Spleen (tissue), 11 donors: ENCODE measurements around the gene CMIP. TPM values are rescaled to one million over a fixed set of nuclear protein-coding genes. Genes with fewer than 3 reads are reported as not detected.

Source experiments
- DNase-seq: peaks from one replicate; pipeline ENCODE4 v3.0.0-alpha.2; 2020
- H3K27ac ChIP-seq, 8 donors: fragments of 200-600 bp; sonication (generic) in 7 of 8; 1 replicate in 4 of 8; 2 replicates in 4 of 8; pipeline versions ENCODE4 v1.5.0 to v1.8.0; 2016 to 2021; ENCODE audit warnings: inconsistent platforms in 4 of 8, mild to moderate bottlenecking in 4 of 8, moderate library complexity in 1 of 8
- H3K27me3 ChIP-seq, 7 donors: fragments of 200-600 bp; sonication (generic) in 6 of 7; replicated peaks in 1 of 7; 1 replicate in 4 of 7; 2 replicates in 3 of 7; pipeline versions ENCODE4 v1.5.0 to v1.8.0; 2016 to 2021; ENCODE audit warnings: inconsistent platforms in 3 of 7, mild to moderate bottlenecking in 1 of 7
- H3K36me3 ChIP-seq, 6 donors: fragments of 200-600 bp; sonication (generic) in 5 of 6; 1 replicate in 4 of 6; 2 replicates in 2 of 6; pipeline versions ENCODE4 v1.5.0 to v1.8.0; 2016 to 2021; ENCODE audit warnings: inconsistent platforms in 2 of 6
- H3K4me1 ChIP-seq, 6 donors: fragments of 200-600 bp; sonication (generic) in 5 of 6; 1 replicate in 3 of 6; 2 replicates in 3 of 6; pipeline versions ENCODE4 v1.5.0 to v1.8.0; 2016 to 2021; ENCODE audit warnings: inconsistent platforms in 3 of 6
- H3K4me3 ChIP-seq, 8 donors: fragments of 200-600 bp; sonication (generic) in 7 of 8; 1 replicate in 4 of 8; 2 replicates in 4 of 8; pipeline versions ENCODE4 v1.5.0 to v1.8.0; 2016 to 2021; ENCODE audit warnings: inconsistent platforms in 4 of 8, mild to moderate bottlenecking in 4 of 8, moderate library complexity in 2 of 8
- H3K9me3 ChIP-seq, 8 donors: fragments of 200-600 bp; sonication (generic) in 7 of 8; 1 replicate in 4 of 8; 2 replicates in 4 of 8; pipeline versions ENCODE4 v1.5.0 to v1.8.0; 2016 to 2021; ENCODE audit warnings: inconsistent platforms in 4 of 8
- POLR2A ChIP-seq, 3 donors: fragments of 450-650 bp; IDR thresholded peaks; one replicate each; pipeline ENCODE4 v1.5.1; 2017; ENCODE audit warnings: antibody characterized with exemption in 3 of 3, mild to moderate bottlenecking in 1 of 3
- POLR2AphosphoS5 ChIP-seq, 3 donors: sonication (generic); formaldehyde crosslinking; IDR thresholded peaks; one replicate each; pipeline ENCODE4 v1.5.1; 2017; ENCODE audit warnings: antibody characterized with exemption in 3 of 3
- WGBS, 5 donors: extraction: QIAGEN DNeasy Blood & Tissue Kit in 3 of 5; methylation state at CpG; one replicate each; pipeline versions ENCODE4 v1.1.5 to v1.1.7; 2013 to 2018; 5-methylcytosine and 5-hydroxymethylcytosine counted together
- intact Hi-C: fragments of 100-400 bp; cut with DNase I; formaldehyde crosslinking; loops from one replicate; pipeline ENCODE4 v1.15.0; 2023; ENCODE audit warnings: low total_unique reads
- polyA plus RNA-seq, 3 donors: library from polyadenylated mRNA; stranded (reverse); fragments of 200-250 nt; gene quantifications; one replicate each; pipeline ENCODE4 v1.2.1, GENCODE V29; 2013
- total RNA-seq, 7 donors: library from RNA; depleted of rRNA in 3 of 7; stranded (reverse); fragments of >200 nt in 3 of 7; fragmentation: NEBNext Ultra II Directional in 4 of 7; extraction: Animal tissue kit (Norgen Biotek cat#: 25700) in 4 of 7; gene quantifications; one replicate each; pipeline versions ENCODE4 v1.1.0 to v1.2.1, GENCODE V29; 2016 to 2021
- TF ChIP-seq, protein P1 (sequence below), 11 experiments: fragments of 200-600 bp in 7 of 11; fragments of 450-650 bp in 4 of 11; sonication (generic) in 4 of 11; IDR thresholded peaks in 8 of 11; conservative IDR thresholded peaks in 3 of 11; 1 replicate in 7 of 11; 2 replicates in 4 of 11; pipeline versions ENCODE4 v1.4.0 to v1.8.0; 2016 to 2021; ENCODE audit warnings: antibody characterized with exemption in 11 of 11, inconsistent platforms in 4 of 11, mild to moderate bottlenecking in 1 of 11
- donor health status: healthy with polysubstance abuse.
- donor health status: DM: no; HTN: no; CAD: no; lungs with moderate emphysema.
- donor health status: DM: no; HTN: no; CAD: no.
- donor health status: Bipolar disorder and iron deficiency.
- donor health status: healthy.
- donor health status: DM: no; HTN: no; CAD: no.
- donor health status: DM: yes; HTN: yes; CAD: no.

The CMIP gene
- total and polyA plus RNA-seq, 10 donors = 6.0 to 107 (median 63.6) TPM

DNA sequence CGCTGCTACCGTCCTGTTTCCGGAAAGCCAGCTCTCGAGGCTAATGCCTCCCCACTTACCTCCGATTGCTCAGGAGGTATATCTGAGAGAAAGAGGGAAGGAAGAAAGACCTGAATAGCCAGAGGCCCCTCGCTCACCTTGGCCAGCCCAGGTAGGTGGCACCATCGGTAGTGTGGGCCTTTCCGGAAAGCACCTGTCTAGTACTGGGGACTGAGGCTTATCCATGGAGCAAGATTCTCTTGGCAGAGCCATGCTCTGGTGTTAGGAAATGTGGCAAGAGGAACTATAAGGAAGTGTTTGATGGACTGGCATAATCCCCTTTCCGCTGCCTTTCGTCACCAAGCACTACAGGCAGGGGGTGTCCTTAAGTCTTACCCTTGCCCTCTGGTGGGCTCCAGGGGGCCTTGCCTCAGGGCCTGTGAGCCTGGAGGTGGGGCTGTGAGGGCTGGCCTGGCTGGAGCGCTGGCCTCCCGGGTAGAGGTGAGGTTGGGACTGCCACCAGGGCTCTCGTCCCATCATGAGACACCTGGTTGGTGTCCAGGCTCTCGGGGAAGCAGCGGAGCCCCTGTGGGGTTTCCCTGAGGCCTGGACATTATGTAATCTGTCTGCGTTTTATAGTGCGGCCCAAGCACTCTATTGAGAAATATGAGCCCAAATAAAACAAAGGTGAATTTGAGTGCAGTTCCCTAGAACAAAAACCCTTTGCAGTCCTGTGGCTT, 2.9 kb downstream of the CMIP start:
- peak overlapping the region in 7 of 8 donors; percentile 52 to 96 (median 88) for H3K4me3 ChIP-seq
- DNase-seq = no peak
- 52 to 70% (median 68%) methylated on average over 12 to 17 of the region's 17 CpGs for WGBS, 5 donors
- intact Hi-C loops = loop anchor here (10.0 kb wide), 1 partner anchor 167 kb away; no protein-coding TSS in a partner anchor
- TF ChIP-seq POLR2AphosphoS5 (IDR thresholded peaks at IDR 0.05) (peak in 1 of 3 donors; percentile 58), POLR2A (IDR thresholded peaks at IDR 0.05) (no peak)
- TF ChIP-seq, protein P1, sequence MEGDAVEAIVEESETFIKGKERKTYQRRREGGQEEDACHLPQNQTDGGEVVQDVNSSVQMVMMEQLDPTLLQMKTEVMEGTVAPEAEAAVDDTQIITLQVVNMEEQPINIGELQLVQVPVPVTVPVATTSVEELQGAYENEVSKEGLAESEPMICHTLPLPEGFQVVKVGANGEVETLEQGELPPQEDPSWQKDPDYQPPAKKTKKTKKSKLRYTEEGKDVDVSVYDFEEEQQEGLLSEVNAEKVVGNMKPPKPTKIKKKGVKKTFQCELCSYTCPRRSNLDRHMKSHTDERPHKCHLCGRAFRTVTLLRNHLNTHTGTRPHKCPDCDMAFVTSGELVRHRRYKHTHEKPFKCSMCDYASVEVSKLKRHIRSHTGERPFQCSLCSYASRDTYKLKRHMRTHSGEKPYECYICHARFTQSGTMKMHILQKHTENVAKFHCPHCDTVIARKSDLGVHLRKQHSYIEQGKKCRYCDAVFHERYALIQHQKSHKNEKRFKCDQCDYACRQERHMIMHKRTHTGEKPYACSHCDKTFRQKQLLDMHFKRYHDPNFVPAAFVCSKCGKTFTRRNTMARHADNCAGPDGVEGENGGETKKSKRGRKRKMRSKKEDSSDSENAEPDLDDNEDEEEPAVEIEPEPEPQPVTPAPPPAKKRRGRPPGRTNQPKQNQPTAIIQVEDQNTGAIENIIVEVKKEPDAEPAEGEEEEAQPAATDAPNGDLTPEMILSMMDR (IDR thresholded peaks at IDR 0.05 in 8 of 11, conservative IDR thresholded peaks at IDR 0.05 in 3 of 11) = no peak
- H3K9me3 ChIP-seq = peaks cover 0 to 8% (median 0%) of the 10 kb centered on the region in 8 donors
- H3K27me3 ChIP-seq = no peaks in the 10 kb centered on the region
- H3K4me1 ChIP-seq = peaks cover 30 to 90% (median 61%) of the 10 kb centered on the region in 6 donors
- H3K36me3 ChIP-seq = peaks cover 0 to 5% (median 0%) of the 10 kb centered on the region in 6 donors
- peak overlapping the region in 6 of 8 donors; percentile 90 to 97 (median 94) for H3K27ac ChIP-seq

DNA sequence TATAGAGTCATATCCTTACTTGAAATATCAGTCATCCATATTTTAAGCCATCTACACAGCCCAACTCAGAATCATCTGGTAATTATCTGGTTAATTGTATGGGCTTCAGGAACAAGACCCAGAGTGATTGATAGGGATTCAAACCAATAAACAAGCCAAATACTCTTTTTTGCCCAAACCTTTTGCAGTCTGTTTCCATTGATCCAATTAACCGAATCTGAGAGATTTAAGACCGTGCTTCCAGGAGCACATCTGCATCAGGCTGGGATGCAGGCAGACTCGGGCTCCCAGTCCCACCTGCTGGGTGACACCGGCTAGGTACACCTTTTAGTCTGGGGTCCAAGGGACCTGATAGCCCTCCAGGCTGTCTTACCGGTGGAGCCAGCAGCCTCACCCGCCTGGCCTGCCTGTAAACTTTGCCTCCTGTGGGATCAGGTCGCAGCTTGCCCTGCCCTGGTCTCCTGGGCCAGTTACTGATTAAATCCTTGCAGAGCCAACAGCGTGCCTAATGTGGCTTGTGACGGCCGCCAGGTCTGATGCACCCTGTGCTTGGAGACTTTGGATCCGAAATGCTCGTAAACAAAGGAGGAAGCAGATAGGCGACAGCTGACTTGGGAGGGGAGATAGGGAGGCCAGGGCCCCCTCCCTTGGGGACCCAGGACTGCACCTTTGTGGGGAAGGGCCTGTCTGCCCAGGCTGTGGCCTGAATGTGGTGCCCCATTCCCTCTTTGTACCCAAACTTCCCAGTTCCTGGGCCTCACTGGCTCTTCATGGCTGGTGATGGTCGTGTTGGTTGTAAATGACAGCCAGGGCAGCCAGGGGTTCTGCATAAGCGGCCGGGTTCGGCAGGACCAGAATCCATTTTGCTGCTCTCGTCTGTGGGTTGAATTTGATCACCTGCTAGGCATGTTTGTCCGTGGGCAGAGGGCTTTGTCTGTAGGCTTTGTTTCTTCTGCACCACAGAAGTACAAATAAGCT, 3.8 kb downstream of the CMIP start:
- H3K4me1 ChIP-seq = peaks cover 35 to 90% (median 68%) of the 10 kb centered on the region in 6 donors
- peak overlapping the region in 6 of 8 donors; percentile 5 to 97 (median 92) for H3K27ac ChIP-seq
- 77 to 82% (median 81%) methylated on average over 18 to 19 of the region's 19 CpGs for WGBS, 5 donors
- intact Hi-C loops = loop anchor here (10.0 kb wide), 1 partner anchor 166 kb away; no protein-coding TSS in a partner anchor
- H3K36me3 ChIP-seq = peaks cover 0 to 5% (median 0%) of the 10 kb centered on the region in 6 donors
- H3K4me3 ChIP-seq = peak overlapping the region in 1 of 8 donors; percentile 95
- H3K9me3 ChIP-seq = peaks cover 0 to 8% (median 0%) of the 10 kb centered on the region in 8 donors
- TF ChIP-seq POLR2A (IDR thresholded peaks at IDR 0.05) (no peak), POLR2AphosphoS5 (IDR thresholded peaks at IDR 0.05) (no peak)
- TF ChIP-seq, protein P1 (IDR thresholded peaks at IDR 0.05 in 8 of 11, conservative IDR thresholded peaks at IDR 0.05 in 3 of 11) = no peak
- no peaks in the 10 kb centered on the region for H3K27me3 ChIP-seq
- no peak for DNase-seq

DNA sequence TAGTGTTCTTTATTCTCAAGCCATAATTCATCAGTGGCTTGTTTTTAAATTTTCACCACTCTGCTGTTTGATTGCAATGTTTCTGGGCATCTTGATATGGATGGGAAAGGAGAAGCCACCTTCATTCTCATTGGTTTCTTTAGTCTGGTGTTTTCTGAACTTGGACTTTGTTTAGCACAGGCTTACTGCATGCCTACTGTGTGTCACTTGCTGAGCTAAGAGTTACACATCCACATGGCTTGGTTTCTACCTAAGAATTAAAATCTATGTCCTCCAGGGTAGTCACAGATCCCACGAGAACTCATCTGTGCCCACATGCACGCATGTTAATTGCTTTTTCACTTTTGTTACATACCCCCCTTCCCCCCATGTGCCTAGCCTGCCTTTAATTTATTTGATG, 4.6 kb downstream of the CMIP start:
- intact Hi-C loops = loop anchor here (10.0 kb wide), 1 partner anchor 166 kb away; no protein-coding TSS in a partner anchor
- Histone ChIP-seq H3K4me1 (peaks cover 35 to 90% (median 73%) of the 10 kb centered on the region in 6 donors), H3K4me3 (no peak overlapping the region), H3K9me3 (peaks cover 0 to 8% (median 0%) of the 10 kb centered on the region in 8 donors), H3K36me3 (peaks cover 0 to 5% (median 0%) of the 10 kb centered on the region in 6 donors), H3K27me3 (no peaks in the 10 kb centered on the region), H3K27ac (peak overlapping the region in 2 of 8 donors; percentile 95 to 97)
- 77 to 87% (median 83%) methylated on average over 2 of the region's 2 CpGs for WGBS, 5 donors
- TF ChIP-seq, protein P1 (IDR thresholded peaks at IDR 0.05 in 8 of 11, conservative IDR thresholded peaks at IDR 0.05 in 3 of 11) = no peak
- TF ChIP-seq POLR2AphosphoS5 (IDR thresholded peaks at IDR 0.05) (no peak), POLR2A (IDR thresholded peaks at IDR 0.05) (no peak)
- DNase-seq = no peak
